Stimulated activated CD4-positive, alpha-beta T cell treated with anti-CD3 and anti-CD28 coated beads, Interleukin-12 subunit alpha, Interleukin-12 subunit beta, amount 100 ng/mL, for 48 hours (primary cell): Measurements from ENCODE around the gene SH3D21.

Source experiments
- DNase-seq, 3 donors: peaks; one replicate each; pipeline ENCODE4 v3.0.0-alpha.2; 2020; ENCODE audit warnings: low read depth in 2 of 3, low spot score in 1 of 3

SH3D21 gene

DNA sequence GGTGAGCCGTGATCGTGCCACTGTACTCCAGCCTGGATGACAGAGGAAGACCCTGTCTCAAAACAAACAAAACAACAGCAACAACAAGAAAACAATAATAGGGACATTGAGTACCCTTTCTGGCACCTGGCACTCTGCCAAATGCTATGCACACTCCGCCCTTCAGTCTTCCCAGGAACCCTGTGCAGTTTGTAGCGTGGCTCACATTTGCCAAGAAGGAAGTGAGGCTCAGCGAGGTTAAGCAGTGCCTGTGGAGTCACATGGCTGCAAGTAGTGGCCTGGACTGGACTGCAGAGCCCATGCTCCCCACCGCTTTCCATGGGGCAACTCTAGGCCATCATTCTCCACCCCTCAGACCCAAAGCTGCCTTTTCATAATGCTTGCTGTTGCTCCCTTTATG lies 22.5 kb downstream of the SH3D21 start:
- DNase-seq: no peak

DNA sequence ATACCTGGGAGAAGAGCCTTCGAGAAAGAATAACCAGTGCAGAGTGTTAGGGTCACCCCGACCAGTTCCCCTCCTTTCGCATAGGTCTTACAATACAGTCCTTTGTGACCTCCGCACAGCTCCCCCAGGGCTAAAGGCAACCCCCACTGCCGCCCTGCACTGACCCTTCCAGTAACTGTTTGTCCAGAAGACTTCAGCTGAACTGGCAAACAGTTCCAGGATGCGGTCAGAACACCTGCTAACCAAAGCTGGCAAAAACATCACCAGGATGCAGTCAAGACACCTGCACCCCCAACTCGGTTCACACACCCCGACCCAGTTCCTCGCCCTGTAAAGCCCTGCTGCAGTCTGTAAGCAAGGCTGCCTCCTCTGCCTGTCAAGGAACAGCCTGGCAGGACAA lies 23.6 kb downstream of the SH3D21 start:
- no peak for DNase-seq

DNA sequence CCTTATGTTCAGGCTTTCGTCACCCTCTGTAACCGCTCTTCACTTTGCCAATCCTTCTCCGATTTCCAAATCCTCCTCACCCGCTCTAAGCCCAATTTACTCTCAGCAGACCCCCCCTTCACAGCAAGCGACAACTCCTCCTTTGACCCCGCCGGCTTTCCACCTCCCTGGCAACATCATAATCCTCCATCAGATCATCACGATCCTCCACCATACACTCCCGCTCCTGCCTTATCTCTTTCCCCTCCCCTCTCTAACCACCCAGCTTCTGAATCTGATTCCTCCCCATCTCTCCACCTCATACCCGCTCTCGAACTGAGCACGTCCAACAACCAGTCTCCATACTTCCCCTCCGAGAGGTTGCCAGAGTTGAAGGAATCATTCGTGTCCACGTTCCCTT lies 24.8 kb downstream of the SH3D21 start:
- no peak for DNase-seq

DNA sequence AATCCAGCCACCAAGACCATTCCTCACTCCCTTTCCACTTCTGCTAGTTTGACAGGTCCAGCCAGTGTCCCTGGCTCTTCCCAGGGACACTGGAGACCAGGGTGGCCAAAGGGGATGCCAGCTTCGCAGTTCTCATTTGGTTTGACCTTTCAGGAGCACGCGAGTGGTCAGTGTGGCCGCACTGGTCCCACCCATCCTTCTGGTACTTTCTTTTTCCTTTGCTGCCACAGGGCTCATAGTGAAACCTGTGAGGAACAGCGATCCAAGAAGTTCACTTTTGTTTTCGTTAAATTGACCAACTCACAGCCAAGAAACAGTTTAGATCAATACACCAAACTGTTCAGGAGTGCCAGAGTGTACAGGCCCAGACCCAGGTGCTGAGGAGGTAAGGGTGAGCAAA lies 31.7 kb downstream of the SH3D21 start:
- DNase-seq: no peak

DNA sequence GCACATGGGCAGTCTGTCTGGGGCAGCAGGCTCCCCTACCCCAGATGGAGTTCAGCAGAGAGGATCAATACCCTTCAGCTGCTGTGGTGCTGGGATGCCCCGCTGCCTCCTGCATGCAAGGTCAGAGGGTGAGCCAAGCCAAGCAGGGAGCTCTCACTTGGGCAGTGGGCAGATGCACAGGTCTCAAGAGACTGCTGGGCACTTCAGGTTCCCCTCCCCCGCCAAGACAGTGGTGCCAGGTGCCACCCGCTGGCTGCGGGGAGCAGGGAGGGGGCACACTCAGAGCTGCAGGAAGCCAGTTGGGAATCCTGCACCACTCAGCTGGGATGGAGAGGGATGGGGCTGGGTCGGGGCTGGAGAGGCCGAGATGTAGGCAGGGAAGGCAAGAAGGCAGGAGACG lies 33.0 kb downstream of the SH3D21 start:
- no peak for DNase-seq

DNA sequence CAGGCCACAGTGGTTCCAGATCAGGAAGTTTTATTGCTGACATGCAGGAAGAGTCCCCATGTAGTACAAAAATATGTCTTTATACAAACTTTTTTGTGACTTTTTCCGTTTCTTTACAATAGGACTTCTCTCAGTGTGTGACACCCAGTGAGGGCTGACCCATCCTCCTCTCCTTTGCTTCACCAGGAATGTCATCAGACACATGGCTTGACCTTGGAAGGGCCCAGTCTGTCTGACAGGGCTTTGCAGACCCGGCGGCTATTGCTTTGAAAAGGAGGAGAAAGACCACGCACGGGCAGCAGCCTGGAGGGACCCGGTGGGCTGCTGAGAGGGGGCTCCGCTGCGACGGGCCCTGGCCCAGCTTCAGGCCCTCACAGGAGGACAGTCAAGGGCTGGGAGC lies 33.4 kb downstream of the SH3D21 start:
- no peak for DNase-seq

DNA sequence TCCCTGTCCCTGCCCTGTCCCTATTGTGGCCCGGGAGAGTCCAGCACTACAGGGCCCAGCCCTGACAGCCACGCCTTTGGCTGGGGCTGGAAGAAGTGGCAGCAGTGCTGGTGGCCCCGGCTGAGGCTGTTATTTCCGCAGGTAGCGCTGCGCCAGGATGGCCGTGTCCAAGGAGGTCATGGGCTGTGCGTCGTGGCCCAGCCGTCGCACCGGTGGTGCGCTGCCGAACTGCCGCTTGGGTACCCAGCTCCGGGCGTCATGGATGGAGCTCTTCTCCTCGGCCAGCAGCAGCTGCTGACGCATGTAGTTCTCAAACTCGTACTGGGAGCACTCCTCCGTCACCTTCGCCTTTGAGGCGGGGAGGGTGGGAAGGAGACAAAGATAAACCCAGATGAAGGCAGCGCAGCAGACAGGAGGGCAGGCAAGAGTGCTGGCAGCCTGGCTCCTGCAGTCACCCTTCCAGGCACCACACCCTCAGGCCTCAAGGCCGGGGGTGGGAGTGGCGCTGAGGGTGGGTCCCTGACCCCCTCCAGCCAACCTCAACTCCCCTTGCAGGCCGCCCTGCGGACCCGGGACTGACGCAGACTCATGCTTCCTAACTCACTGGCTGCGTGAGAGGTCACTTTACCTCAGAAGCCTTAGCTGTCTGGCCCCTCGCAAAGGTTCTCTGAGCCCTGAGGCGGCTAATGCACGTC lies 35.6 kb downstream of the SH3D21 start:
- DNase-seq: no peak

DNA sequence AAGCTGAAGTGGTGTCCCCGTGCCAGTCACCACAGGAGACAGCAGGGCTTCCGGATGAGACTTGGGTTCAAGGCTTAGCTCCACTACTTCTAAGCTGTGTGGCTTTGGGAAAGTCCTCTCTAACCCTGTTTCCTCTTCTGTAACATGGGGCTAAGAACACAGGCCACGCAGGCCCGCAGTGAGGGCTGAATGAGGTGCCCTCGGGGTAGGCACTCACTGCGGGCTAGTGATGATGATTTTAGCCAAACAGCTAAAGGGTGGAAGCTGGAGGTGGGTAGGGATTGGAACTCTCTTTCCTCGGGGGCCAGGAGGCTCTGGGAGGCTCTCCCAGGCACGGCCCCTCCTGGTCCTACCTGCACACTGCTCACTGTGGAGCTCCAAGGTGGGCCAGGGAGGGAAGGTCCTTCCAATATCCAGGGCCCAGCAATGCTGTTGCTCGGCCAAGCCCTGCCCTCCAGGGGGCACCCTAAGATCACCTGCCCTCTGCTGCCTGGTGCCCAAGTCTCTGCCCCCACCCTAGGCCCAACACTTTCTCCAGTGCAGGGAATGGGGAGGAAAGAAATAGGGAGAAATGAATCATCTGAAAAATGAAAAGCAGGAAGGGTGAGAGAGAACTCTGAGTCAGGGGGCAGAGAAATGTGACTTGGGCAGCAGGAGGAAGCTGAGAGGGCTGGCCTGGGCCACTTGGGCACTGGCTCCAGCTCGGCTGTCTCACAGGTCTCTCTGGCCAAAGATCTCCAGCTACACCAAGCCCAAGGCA lies 36.4 kb downstream of the SH3D21 start:
- DNase-seq: peak in 1 of 3 donors; percentile 41

DNA sequence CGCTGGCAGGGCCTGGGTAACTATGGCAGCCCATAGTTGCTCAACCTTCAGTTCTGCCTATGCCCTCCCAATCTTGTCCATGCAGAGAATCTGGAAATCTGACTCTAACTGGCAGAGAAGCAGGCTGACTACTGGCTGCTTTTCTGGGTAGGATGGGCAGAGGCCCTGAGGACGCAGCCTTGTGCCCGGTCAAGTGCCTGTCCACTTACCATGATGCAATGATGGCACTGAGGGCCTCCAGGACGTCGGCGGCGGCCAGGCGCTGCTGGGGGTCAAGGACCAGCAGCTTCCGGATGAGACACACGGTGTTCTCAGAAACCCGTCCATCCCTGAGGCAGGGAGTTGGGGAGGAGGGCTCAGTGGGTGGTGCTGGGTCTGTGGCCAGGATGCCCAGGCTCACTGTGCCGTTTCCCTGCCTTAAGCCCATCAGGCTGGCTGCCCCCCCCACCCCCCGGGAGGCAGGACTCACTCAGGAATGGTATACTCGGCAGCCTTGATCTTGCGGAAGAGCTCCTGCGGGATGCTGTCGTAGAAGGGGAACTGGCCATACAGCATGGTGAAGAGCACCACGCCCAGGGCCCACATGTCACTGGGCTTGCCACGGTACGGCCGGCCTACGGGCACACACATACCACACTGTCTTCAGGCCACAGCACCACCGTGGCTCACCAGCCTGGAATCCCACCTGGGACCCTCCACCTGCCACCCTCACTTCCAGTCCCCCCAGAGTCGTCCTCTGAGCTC lies 37.7 kb downstream of the SH3D21 start:
- no peak for DNase-seq

DNA sequence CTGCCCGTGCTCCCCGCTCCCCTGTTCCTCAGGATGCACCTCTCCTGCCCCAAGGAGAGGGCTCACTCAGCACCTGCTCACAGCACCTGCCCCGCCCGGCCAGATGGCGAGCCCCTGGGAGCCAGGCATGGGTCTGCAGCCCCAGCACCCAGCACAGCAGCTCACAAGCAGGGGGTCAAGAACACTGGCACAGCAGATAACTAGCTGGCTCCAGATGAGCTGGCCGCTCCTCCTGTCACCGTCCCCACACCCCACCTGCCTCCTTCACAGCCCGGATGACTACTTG lies 38.2 kb downstream of the SH3D21 start:
- no peak for DNase-seq

DNA sequence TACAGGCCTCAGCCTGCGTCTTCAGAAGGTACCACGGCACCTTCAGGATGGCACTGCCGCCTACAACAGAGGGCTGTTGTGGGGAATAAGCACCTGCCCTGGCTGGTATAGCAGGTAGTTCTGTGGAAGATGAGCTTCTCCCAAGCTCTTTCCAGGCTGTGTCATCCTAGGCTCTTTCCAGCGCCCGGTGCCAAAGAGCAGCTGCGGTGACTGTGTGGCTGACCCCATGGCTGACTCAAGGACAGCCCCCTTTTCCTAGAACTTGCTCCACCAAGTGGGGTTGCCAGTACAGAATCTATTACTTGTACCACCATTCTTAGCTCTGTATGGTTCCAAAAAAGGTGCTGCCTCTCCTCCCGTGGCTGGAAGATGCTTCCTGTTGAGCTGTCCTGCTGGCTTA lies 39.2 kb downstream of the SH3D21 start:
- no peak for DNase-seq

DNA sequence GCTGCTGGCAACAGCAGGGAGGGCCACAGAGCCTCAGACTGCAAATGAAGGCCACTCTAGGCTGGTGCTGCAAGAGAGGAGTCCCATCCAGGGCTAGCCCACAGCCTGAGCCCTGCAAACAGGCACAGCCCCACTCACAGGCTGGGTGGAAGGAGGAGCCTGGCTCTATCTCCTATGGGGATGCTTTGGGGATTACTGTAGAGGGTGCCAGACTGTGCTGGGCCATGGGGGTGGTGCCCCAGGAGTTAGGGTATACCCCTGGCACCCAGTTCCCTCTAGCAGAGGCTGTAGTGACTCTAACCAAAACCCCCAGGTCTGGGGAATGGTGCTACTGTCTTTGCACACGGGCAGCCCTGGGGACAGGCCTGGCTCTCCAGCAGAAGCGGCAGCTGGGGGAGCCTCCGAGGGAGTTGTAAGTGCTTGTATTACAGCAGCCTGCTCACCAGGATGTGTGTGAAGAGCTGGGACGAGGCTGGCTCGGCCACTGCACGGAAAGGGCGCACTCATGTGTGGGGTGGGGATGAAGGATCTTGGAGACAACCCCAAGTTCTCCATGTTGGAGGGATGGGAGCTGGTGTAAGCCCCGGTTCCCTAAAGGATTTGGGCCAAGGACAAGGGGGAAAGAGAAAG lies 40.7 kb downstream of the SH3D21 start:
- no peak for DNase-seq

DNA sequence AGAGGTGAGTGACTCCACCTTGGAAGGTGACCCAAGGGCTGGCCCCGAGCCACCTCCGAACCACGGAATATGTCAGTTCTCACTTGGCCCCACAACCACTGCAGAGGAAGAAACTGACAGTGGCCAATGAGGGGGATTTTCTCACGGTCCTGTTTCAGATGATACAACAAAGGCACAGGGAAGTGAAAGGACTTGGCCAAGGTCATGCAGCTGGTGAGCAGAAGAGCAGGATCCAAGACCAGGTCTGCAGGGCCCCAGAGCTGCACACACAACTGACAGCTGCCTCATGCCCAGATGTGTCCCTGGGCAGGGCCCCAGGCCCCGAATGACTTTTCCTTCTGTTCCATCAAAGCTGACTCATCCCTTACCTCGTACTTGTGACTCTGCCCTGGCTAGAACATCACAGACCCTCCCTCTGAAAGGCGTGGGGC lies 43.1 kb downstream of the SH3D21 start:
- DNase-seq: no peak

DNA sequence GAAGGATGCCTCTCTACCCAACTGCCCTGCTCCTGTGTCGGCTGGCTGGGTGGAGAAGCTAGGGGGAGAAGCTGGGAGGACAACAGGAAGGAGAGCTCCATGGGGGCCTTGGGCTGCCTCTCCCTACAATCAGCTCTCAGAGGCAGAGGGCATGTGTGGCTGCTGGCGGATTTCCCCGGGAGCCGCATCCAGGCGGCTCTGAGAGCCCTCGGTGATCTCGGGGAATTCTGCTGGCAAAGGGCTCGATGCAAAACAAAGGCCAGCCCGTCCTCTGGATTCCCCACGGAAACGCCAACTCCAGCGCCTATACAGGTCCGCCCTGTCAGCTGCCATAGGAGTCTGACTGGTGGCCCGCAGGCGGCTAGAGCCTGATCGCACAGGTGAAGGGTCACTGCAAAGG lies 43.7 kb downstream of the SH3D21 start:
- no peak for DNase-seq

DNA sequence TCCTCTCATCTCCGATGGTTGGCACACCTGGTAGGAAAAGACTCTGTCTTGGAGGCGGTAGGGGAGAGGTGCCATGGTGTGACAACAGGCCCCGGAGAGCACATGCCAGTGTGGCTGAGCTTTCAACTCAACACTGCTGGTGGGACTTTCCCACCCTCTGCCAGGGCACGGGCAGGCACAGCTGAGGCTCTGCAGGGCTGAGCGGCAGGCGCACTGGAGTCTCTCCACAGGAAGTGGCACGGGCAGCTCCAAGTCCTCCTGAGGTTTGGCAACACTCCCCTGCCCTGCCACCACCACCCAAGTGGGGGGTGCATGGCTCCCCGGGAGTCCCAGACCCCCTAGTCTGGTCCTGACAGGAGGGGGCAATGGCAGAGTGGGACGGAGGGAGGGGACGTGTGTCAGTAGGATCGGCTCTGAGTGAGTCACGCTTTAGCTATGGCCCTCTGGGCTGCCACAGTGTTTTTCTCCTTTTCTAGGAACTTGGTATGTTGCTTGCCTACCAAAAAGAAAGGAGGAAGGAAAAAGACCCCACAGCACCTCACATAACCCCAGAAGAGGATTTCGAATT lies 44.6 kb downstream of the SH3D21 start:
- peak in 1 of 3 donors; percentile 20 for DNase-seq

DNA sequence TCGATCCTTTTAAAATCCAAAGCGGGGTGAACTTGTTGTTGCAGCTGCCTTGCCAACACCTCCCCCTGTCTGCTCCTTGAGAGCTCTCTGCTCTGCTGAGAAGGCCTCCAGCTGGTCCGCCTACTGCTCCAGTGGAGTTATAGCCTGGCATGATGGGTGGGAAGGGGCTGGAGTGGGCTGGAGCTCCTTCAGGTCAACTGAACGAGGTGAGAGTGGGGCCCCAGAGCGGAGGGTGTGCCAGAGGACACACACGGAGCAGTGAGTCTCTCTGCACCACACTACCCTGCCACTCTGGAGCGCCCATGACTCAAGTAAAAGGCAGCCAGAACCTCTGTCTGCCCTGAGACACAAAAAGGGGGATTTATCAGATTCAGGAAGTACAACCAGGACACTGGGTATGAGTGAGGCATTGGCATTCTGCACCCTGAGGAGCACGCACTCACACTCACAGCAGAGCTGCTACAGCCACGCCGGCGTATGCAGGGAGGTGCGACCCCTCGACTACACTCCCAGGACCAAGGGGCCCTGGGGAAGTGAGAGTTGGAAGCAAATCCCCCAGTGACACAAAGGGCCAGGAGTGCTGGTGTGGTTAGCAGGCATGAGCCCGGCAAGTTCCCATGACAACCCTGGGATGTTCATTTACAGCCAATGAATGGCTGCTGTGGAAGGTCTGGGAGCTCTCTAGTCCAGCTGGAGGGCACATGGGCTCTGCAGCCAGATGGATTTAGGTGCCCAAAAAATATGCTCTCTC lies 45.2 kb downstream of the SH3D21 start:
- DNase-seq: no peak

DNA sequence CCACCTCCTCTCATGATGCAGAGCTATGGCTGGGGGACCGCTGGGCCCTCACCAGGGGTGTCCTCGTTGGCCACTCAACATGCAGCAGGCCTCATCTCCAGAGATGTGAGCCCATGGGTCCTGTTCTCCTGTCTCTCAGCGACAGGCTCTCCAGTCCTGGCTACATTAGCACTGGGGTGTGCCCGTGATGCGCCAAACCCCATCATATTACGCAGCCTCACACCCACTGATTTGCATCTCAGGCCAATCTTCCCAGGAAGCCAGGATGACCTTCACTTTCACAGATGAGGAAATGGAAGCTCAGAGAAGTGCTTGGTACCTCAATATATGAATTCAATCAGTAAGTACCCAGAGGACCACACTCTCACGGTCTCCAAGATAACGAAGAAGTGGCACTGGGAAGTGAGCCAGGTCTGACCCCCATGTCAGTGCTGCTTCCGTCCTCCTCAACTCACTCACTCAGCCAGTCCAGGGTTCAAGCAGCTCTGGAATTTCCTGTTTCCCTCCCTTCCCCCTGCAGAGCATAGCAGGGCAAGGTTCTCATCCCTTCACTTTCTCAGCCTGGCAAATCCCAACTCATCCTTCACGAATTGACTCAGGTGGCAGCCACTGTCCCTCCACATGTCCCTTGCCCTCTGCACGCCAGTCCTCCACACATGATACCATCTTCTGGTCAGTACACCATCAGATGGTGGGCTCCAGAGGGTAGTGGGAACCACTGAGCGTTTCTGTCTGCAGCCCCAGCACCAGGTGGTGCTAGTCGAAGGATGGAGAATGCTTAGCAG lies 46.1 kb downstream of the SH3D21 start:
- DNase-seq: no peak

DNA sequence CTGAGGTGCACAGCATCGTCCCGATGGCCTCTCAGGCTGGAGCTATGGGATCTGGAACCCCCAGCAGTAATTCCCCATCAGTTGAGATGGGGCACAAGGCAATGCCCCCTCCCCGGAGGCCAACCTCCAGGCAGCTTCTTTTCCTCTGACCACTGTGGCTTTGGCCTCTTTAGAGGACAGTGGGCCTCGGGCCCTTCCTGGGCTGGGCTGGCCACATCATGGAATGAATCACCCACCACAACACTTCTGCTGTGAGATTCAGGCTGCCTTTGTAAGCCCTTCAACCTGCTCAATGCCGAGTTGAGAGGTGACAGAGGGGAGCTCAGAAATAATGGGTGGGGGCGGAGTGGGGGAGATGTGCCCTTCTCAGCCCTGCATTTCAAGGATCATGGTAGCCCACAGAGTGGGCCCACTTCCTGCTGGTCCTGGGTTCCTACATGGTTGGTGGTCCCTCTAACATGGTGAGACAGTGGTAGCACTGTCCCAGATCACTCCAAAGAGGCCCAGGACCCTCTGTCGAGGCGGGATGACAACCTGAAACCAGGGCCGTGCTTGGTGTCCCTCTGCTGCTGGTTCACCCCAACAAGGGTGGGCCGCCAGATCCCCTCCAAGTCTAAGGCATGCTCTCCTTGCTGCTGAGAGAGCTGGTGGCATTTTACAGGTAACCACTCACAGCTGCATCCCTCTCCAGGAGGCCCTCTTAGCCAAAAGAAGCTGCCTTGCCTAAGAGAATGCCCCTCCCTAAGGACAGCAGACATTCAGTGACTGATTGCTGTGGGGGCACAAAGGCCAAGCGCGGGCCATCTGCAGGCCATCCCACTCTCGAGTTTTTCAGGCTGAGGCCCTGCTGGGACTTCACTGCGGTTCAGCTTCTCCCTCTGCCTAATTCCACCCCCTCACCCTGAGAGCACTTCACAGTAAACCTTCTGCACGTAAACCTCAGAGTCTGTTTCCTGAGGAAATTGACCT lies 47.0 kb downstream of the SH3D21 start:
- DNase-seq: no peak

DNA sequence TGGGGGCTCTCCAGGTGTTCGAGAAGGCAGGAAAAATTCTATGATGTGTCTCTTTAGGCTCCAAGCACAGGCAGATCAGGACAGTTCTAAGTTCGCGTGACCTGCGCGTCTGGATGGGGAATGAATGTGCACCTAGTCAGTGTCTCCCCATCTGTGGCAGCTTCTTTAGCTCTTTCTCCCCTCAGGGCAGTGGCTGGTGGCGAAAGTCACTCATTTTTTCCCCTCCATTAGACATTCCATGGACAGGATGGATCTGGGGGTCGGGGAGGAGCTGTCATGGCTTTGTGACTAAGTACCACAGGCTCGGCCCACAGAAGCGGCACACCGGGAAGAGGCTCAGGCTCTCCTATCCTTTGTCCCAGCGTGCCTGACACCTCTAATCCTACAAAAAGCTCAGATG lies 48.3 kb downstream of the SH3D21 start:
- DNase-seq: no peak
